ENCODE data around the gene TMC6. TPM values are rescaled to one million over a fixed set of nuclear protein-coding genes. Genes with fewer than 3 reads are reported as not detected.

The TMC6 gene
- total and polyA plus RNA-seq, 2 of the 13 experiments (the other 11 are each of a cell fraction or from before 2014, with no cell fraction given): 48.4 to 99.1 TPM

DNA sequence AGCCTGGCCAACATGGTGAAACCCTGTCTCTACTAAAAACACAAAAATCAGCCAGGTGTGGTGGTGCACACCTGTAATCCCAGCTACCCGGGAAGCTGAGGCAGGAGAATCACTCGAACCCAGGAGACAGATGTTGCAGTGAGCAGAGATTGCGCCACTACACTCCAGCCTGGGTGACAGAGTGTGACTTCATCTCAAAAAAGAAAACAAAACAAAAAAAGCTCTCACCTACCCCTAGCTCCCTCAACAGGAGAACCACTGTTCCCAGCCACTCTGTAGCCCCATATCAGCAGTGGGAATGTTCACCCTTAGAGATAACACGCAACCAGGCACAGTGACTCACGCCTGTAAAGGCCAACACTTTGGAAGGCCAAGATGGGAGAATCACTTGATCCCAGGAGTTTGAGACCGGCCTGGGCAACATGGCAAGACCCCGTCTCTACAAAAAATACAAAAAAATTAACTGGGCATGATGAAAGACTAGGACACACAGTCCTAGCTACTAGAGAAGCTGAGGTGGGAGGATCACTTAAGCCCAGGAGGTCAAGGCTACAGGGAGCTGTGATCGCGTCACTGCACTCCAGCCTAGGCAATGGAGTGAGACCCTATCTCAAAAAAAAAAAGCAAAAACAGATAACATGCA is 7.4 kb upstream of the TMC6 start (continued):
- 0 out of 2 replicates have a peak, but pooled peaks have one; percentile 3 for TF ChIP-seq CTCF (CRISPR knock-in tag; IDR thresholded peaks at IDR 0.05)
- TF ChIP-seq, protein P1, sequence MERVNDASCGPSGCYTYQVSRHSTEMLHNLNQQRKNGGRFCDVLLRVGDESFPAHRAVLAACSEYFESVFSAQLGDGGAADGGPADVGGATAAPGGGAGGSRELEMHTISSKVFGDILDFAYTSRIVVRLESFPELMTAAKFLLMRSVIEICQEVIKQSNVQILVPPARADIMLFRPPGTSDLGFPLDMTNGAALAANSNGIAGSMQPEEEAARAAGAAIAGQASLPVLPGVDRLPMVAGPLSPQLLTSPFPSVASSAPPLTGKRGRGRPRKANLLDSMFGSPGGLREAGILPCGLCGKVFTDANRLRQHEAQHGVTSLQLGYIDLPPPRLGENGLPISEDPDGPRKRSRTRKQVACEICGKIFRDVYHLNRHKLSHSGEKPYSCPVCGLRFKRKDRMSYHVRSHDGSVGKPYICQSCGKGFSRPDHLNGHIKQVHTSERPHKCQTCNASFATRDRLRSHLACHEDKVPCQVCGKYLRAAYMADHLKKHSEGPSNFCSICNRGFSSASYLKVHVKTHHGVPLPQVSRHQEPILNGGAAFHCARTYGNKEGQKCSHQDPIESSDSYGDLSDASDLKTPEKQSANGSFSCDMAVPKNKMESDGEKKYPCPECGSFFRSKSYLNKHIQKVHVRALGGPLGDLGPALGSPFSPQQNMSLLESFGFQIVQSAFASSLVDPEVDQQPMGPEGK (CRISPR knock-in tag; IDR thresholded peaks at IDR 0.05): 0 out of 2 replicates have a peak, but pooled peaks have one; percentile 21
- TF ChIP-seq FOXK1 (CRISPR knock-in tag; IDR thresholded peaks at IDR 0.05; ENCODE audit: borderline replicate concordance, low read depth): 0 out of 2 replicates have a peak, but pooled peaks have one; percentile 11
- TF ChIP-seq NR2F6 (IDR thresholded peaks at IDR 0.05): no peak; the same call in 1 of the 2 replicates
- peak; percentile 53 for TF ChIP-seq NR2F6 (CRISPR knock-in tag; IDR thresholded peaks at IDR 0.05)
- TF ChIP-seq MBNL3 (CRISPR knock-in tag; conservative IDR thresholded peaks at IDR 0.05): no peak
- TF ChIP-seq, protein P2, sequence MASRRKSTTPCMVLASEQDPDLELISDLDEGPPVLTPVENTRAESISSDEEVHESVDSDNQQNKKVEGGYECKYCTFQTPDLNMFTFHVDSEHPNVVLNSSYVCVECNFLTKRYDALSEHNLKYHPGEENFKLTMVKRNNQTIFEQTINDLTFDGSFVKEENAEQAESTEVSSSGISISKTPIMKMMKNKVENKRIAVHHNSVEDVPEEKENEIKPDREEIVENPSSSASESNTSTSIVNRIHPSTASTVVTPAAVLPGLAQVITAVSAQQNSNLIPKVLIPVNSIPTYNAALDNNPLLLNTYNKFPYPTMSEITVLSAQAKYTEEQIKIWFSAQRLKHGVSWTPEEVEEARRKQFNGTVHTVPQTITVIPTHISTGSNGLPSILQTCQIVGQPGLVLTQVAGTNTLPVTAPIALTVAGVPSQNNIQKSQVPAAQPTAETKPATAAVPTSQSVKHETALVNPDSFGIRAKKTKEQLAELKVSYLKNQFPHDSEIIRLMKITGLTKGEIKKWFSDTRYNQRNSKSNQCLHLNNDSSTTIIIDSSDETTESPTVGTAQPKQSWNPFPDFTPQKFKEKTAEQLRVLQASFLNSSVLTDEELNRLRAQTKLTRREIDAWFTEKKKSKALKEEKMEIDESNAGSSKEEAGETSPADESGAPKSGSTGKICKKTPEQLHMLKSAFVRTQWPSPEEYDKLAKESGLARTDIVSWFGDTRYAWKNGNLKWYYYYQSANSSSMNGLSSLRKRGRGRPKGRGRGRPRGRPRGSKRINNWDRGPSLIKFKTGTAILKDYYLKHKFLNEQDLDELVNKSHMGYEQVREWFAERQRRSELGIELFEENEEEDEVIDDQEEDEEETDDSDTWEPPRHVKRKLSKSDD (CRISPR knock-in tag; IDR thresholded peaks at IDR 0.05; ENCODE audit: low read depth): no peak
- peak; percentile 56 for TF ChIP-seq FOXP1 (IDR thresholded peaks at IDR 0.05)
- no peak for TF ChIP-seq FOXP1 (CRISPR knock-in tag; IDR thresholded peaks at IDR 0.05)
- TF ChIP-seq HNRNPL (IDR thresholded peaks at IDR 0.05; ENCODE audit: low read depth, low read length): no peak
- TF ChIP-seq ZSCAN21 (CRISPR knock-in tag; IDR thresholded peaks at IDR 0.05; ENCODE audit: borderline replicate concordance): 0 out of 2 replicates have a peak, but pooled peaks have one; percentile 1
- peak; percentile 4; the same call in 1 of the 2 replicates for TF ChIP-seq SOX5 (CRISPR knock-in tag; IDR thresholded peaks at IDR 0.05; ENCODE audit: borderline replicate concordance)
- TF ChIP-seq, protein P3, sequence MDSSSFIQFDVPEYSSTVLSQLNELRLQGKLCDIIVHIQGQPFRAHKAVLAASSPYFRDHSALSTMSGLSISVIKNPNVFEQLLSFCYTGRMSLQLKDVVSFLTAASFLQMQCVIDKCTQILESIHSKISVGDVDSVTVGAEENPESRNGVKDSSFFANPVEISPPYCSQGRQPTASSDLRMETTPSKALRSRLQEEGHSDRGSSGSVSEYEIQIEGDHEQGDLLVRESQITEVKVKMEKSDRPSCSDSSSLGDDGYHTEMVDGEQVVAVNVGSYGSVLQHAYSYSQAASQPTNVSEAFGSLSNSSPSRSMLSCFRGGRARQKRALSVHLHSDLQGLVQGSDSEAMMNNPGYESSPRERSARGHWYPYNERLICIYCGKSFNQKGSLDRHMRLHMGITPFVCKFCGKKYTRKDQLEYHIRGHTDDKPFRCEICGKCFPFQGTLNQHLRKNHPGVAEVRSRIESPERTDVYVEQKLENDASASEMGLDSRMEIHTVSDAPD (CRISPR knock-in tag; IDR thresholded peaks at IDR 0.05): no peak
- 0 out of 2 replicates have a peak, but pooled peaks have one; percentile 15 for TF ChIP-seq KAT7 (CRISPR knock-in tag; IDR thresholded peaks at IDR 0.05; ENCODE audit: borderline replicate concordance)
- TF ChIP-seq THYN1 (CRISPR knock-in tag; IDR thresholded peaks at IDR 0.05; ENCODE audit: borderline replicate concordance, low read depth): no peak
- TF ChIP-seq ZNF724P (CRISPR knock-in tag; IDR thresholded peaks at IDR 0.05; ENCODE audit: borderline replicate concordance): 0 out of 2 replicates have a peak, but pooled peaks have one; percentile 39
- TF ChIP-seq ZNF644 (CRISPR knock-in tag; IDR thresholded peaks at IDR 0.05; ENCODE audit: low read depth): 0 out of 2 replicates have a peak, but pooled peaks have one; percentile 21
- peak; percentile 5; the same call in 1 of the 2 replicates for TF ChIP-seq ZFX (CRISPR knock-in tag; IDR thresholded peaks at IDR 0.05; ENCODE audit: low read depth)
- no peak for TF ChIP-seq ZNF546 (CRISPR knock-in tag; conservative IDR thresholded peaks at IDR 0.05)

Data from HepG2 (cell line).